ENCODE results near the gene SDK2.

DNA sequence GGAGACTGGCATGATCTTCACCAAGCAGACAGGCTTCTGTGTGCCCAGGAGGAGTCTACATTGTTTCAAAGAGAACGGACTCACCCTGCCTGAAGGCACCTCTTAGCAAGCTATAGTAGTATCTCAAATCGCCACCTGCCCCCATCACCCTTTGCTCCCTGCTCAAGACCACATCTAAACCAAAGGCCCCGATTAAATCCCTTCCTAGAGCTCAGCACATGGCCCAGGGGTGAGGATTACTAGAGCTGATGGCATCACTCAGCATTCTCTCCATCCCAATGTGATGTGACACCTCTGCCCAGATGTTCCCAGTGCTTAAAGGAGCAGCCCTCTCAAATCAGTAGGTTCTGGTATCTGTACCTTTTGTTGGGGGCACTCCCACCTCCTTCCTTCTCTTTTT is 324.5 kb downstream of the SDK2 start:
- TF ChIP-seq CTCF (IDR thresholded peaks at IDR 0.05) (no peak), POLR2A (IDR thresholded peaks at IDR 0.05) (no peak)
